Astrocyte (in vitro differentiated cells and primary cell): Measurements from ENCODE around the gene FEM1B. TPM values are rescaled to one million over a fixed set of nuclear protein-coding genes. Genes with fewer than 3 reads are reported as not detected.

Experiments used
- DNase-seq: peaks from one replicate; pipeline ENCODE4 v3.0.0-alpha.2; 2010; ENCODE audit warnings: low read depth
- FAIRE-seq: peaks from 2 replicates; lab custom pipeline; 2011; peaks lifted over from hg19 to GRCh38; lab: Jason Lieb, UNC
- H2AFZ ChIP-seq: 2 replicates; pipeline ENCODE4 v1.6.0; 2012; ENCODE audit warnings: low read depth, low read length, inconsistent platforms
- H3K27ac ChIP-seq: 2 replicates; pipeline ENCODE4 v1.5.1; 2011; ENCODE audit warnings: low read depth, low read length, inconsistent platforms
- H3K27me3 ChIP-seq: 2 replicates; pipeline ENCODE4 v1.6.0; 2011; ENCODE audit warnings: low read length, inconsistent platforms; ENCODE audit not compliant: insufficient read depth
- H3K36me3 ChIP-seq: 2 replicates; pipeline ENCODE4 v1.5.1; 2011; ENCODE audit warnings: low read length, inconsistent platforms; ENCODE audit not compliant: insufficient read depth
- H3K4me1 ChIP-seq: 2 replicates; pipeline ENCODE4 v1.5.1; 2011; ENCODE audit warnings: low read length, inconsistent platforms; ENCODE audit not compliant: insufficient read depth
- H3K4me2 ChIP-seq: 2 replicates; pipeline ENCODE4 v1.6.0; 2012; ENCODE audit warnings: low read length, inconsistent platforms
- H3K4me3 ChIP-seq: 2 replicates; pipeline ENCODE4 v1.5.1; 2011; ENCODE audit warnings: low read depth, mild to moderate bottlenecking, low read length, inconsistent platforms; ENCODE audit not compliant: insufficient read depth
- H3K79me2 ChIP-seq: 2 replicates; pipeline ENCODE4 v1.6.0; 2012; ENCODE audit warnings: mild to moderate bottlenecking, low read length, inconsistent platforms; ENCODE audit not compliant: insufficient read depth
- H3K9ac ChIP-seq: 2 replicates; pipeline ENCODE4 v1.6.0; 2012; ENCODE audit warnings: mild to moderate bottlenecking, low read length, inconsistent platforms
- H3K9me3 ChIP-seq: 2 replicates; pipeline ENCODE4 v1.5.1; 2012; ENCODE audit warnings: low read depth, mild to moderate bottlenecking, low read length, inconsistent platforms; ENCODE audit not compliant: insufficient read depth
- H4K20me1 ChIP-seq: 2 replicates; pipeline ENCODE4 v1.6.0; 2012; ENCODE audit warnings: low read length, inconsistent platforms; ENCODE audit not compliant: insufficient read depth
- H3K27ac Mint-ChIP-seq: one replicate; pipeline ENCODE4 v1.8.0; 2021; ENCODE audit warnings: mild to moderate bottlenecking, mixed read lengths; ENCODE audit not compliant: unreplicated experiment
- H3K27me3 Mint-ChIP-seq: one replicate; pipeline ENCODE4 v1.8.0; 2021; ENCODE audit warnings: low read depth, mixed read lengths; ENCODE audit not compliant: unreplicated experiment
- H3K36me3 Mint-ChIP-seq: one replicate; pipeline ENCODE4 v1.8.0; 2021; ENCODE audit warnings: low read depth, mixed read lengths; ENCODE audit not compliant: unreplicated experiment
- H3K4me1 Mint-ChIP-seq: one replicate; pipeline ENCODE4 v1.8.0; 2021; ENCODE audit warnings: low read depth, mixed read lengths; ENCODE audit not compliant: unreplicated experiment
- H3K4me3 Mint-ChIP-seq: one replicate; pipeline ENCODE4 v1.8.0; 2021; ENCODE audit warnings: mild to moderate bottlenecking, moderate library complexity, mixed read lengths; ENCODE audit not compliant: unreplicated experiment
- H3K9me3 Mint-ChIP-seq: one replicate; pipeline ENCODE4 v1.8.0; 2021; ENCODE audit warnings: mild to moderate bottlenecking, mixed read lengths; ENCODE audit not compliant: unreplicated experiment
- CTCF ChIP-seq: IDR thresholded peaks from 2 replicates; pipeline ENCODE4 v1.5.1; 2011; ENCODE audit warnings: low read depth, mild to moderate bottlenecking, inconsistent platforms, low read length, moderate library complexity; ENCODE audit not compliant: insufficient read depth
- EZH2 ChIP-seq: IDR thresholded peaks from 2 replicates; pipeline ENCODE4 v1.6.1; 2012; ENCODE audit warnings: mild to moderate bottlenecking, low read length, inconsistent platforms; ENCODE audit not compliant: insufficient read depth
- total RNA-seq: library from RNA; stranded (reverse); gene quantifications from 2 replicates; pipeline ENCODE4 v1.2.1, GENCODE V29; 2021

Gene FEM1B
- total RNA-seq, 1 donor from 2014 or later, result 38.6 TPM

- Mint-ChIP-seq H3K36me3 (peaks cover 4% of the 10 kb centered on the region), H3K4me1 (peaks cover 42% of the 10 kb centered on the region), H3K9me3 (no peaks in the 10 kb centered on the region), H3K27me3 (no peaks in the 10 kb centered on the region), H3K4me3 (no peak overlapping the region), H3K27ac (no peak overlapping the region)
- no peak for DNase-seq
- H3K9me3 ChIP-seq, result no peaks in the 10 kb centered on the region
- no peak overlapping the region for H3K4me2 ChIP-seq
- H3K27ac ChIP-seq, result no peak overlapping the region
- H2AFZ ChIP-seq, result no peak overlapping the region
- H3K79me2 ChIP-seq, result peaks cover 25% of the 10 kb centered on the region
- no peak for FAIRE-seq
- no peak overlapping the region for H3K4me3 ChIP-seq
- no peaks in the 10 kb centered on the region for H3K27me3 ChIP-seq
- H3K4me1 ChIP-seq, result peaks cover 43% of the 10 kb centered on the region
- no peak for TF ChIP-seq CTCF
- TF ChIP-seq EZH2, result no peak
- H3K9ac ChIP-seq, result no peak overlapping the region
- H4K20me1 ChIP-seq, result peaks cover 11% of the 10 kb centered on the region
- H3K36me3 ChIP-seq, result no peaks in the 10 kb centered on the region
These were observed 3.2 kb upstream of the FEM1B start for GRCh38 chr15:68274201-68274848.

GRCh38 chr15:68275165-68275746 is 2.3 kb upstream of the FEM1B start:
- Histone ChIP-seq H3K79me2 (peaks cover 35% of the 10 kb centered on the region), H3K9ac (no peak overlapping the region), H3K36me3 (no peaks in the 10 kb centered on the region), H3K4me2 (no peak overlapping the region), H2AFZ (no peak overlapping the region), H3K27ac (no peak overlapping the region), H3K9me3 (no peaks in the 10 kb centered on the region), H3K27me3 (no peaks in the 10 kb centered on the region), H3K4me3 (no peak overlapping the region), H3K4me1 (peaks cover 50% of the 10 kb centered on the region), H4K20me1 (peaks cover 20% of the 10 kb centered on the region)
- no peaks in the 10 kb centered on the region for H3K27me3 Mint-ChIP-seq
- peaks cover 4% of the 10 kb centered on the region for H3K36me3 Mint-ChIP-seq
- no peak for FAIRE-seq
- no peaks in the 10 kb centered on the region for H3K9me3 Mint-ChIP-seq
- DNase-seq, result no peak
- TF ChIP-seq EZH2 (no peak), CTCF (no peak)
- H3K4me3 Mint-ChIP-seq, result no peak overlapping the region
- H3K4me1 Mint-ChIP-seq, result peaks cover 46% of the 10 kb centered on the region
- H3K27ac Mint-ChIP-seq, result peak overlapping the region; percentile 15

GRCh38 chr15:68276668-68277067 is 877 bp upstream of the FEM1B start:
- FAIRE-seq (no peak), DNase-seq (no peak)
- Histone ChIP-seq H3K4me3 (peak overlapping the region; percentile 73), H3K27ac (peak overlapping the region; percentile 92), H3K36me3 (no peaks in the 10 kb centered on the region), H3K4me1 (peaks cover 45% of the 10 kb centered on the region), H3K27me3 (no peaks in the 10 kb centered on the region), H4K20me1 (peaks cover 34% of the 10 kb centered on the region), H3K4me2 (peak overlapping the region; percentile 88), H2AFZ (peak overlapping the region; percentile 96), H3K9ac (peak overlapping the region; percentile 94), H3K79me2 (peaks cover 49% of the 10 kb centered on the region), H3K9me3 (no peaks in the 10 kb centered on the region)
- H3K4me1 Mint-ChIP-seq, result peaks cover 50% of the 10 kb centered on the region
- H3K27ac Mint-ChIP-seq, result peak overlapping the region; percentile 96
- peaks cover 4% of the 10 kb centered on the region for H3K36me3 Mint-ChIP-seq
- H3K4me3 Mint-ChIP-seq, result peak overlapping the region; percentile 91
- no peak for TF ChIP-seq EZH2
- no peak for TF ChIP-seq CTCF
- H3K27me3 Mint-ChIP-seq, result no peaks in the 10 kb centered on the region
- no peaks in the 10 kb centered on the region for H3K9me3 Mint-ChIP-seq
